Activated CD4-positive, alpha-beta T cell treated with anti-CD3 and anti-CD28 coated beads, Interleukin-2, amount 10 ng/mL, durations not matched to agents 24 days and 14 days (primary cell): ENCODE results near the gene PGLYRP4. TPM values are rescaled to one million over a fixed set of nuclear protein-coding genes. Genes with fewer than 3 reads are reported as not detected.

Experiments
- DNase-seq: peaks from one replicate; pipeline ENCODE4 v3.0.0; 2022
- H3K27ac Mint-ChIP-seq: one replicate; pipeline ENCODE4 v1.8.0; 2022; ENCODE audit warnings: mild to moderate bottlenecking, mixed read lengths
- H3K27me3 Mint-ChIP-seq: one replicate; pipeline ENCODE4 v1.8.0; 2022; ENCODE audit warnings: mixed read lengths
- H3K36me3 Mint-ChIP-seq: one replicate; pipeline ENCODE4 v1.8.0; 2022; ENCODE audit warnings: low read depth, mild to moderate bottlenecking, mixed read lengths
- H3K4me1 Mint-ChIP-seq: one replicate; pipeline ENCODE4 v1.8.0; 2021; ENCODE audit warnings: mixed read lengths
- H3K4me3 Mint-ChIP-seq: one replicate; pipeline ENCODE4 v1.8.0; 2022; ENCODE audit warnings: mild to moderate bottlenecking, moderate library complexity, mixed read lengths
- H3K9me3 Mint-ChIP-seq: one replicate; pipeline ENCODE4 v1.8.0; 2021; ENCODE audit warnings: mixed read lengths
- intact Hi-C: fragments of 100-400 bp; cut with micrococcal nuclease; formaldehyde crosslinking; loops from one replicate; pipeline ENCODE4 v1.15.1; 2023
- total RNA-seq: library from RNA; stranded (reverse); gene quantifications from 2 replicates; pipeline ENCODE4 v1.2.3, GENCODE V29; 2022

Gene PGLYRP4
- total RNA-seq, 1 donor from 2014 or later: not detected

DNA sequence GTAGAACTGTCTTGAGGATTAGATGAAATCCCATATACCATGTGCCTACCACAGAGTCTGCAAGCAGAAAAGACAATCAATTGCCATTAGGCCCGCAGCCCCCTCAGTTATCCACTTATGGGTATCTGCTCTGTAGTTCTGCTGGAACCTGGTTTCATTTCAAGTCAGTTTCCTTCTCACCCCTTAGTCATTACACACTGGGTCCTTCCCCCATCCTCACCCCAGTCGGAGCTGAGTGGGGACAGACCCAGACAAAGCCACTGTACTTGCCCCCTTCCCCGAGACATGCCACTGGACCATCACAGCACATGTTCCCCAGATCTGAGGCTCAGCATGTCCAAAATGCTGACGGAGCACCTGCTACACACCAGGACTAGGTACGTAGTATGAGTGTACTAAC is 57.1 kb downstream of the PGLYRP4 start:
- intact Hi-C loops: no loop called here
- peaks cover 8% of the 10 kb centered on the region for H3K4me1 Mint-ChIP-seq
- H3K4me3 Mint-ChIP-seq: no peak overlapping the region
- no peak for DNase-seq
- no peaks in the 10 kb centered on the region for H3K9me3 Mint-ChIP-seq
- H3K27ac Mint-ChIP-seq: no peak overlapping the region
- H3K36me3 Mint-ChIP-seq: no peaks in the 10 kb centered on the region
- H3K27me3 Mint-ChIP-seq: peaks cover 4% of the 10 kb centered on the region

DNA sequence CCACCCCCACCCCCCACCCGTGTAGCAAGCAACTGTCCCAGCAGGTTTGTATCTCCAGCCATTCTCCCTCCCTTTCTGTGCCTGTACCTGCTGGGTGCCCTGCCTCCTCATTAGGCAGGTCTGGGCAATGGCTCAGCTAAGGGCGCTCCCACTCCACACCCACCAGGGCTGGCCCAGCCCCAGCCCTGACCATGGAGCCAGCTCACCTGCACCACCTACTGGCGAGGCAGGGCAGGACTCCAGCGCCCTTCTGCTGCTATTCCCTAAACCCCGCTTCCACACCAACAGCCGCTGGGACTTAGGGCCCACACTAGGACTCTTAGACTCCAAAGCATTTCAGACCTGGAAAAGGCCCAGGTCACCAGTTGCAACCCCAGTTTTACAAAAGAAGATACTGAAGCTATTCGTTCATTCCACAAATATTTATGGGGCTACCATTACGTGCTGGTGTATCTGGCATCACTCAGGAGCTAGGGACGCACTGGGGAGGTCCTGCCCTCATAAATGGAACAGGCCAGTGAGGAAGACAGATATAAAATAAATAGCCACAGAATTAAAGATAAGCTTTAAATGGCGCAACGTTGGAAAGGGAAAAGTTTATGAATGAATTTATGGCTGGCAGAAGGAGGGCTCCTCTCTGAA is 59.9 kb downstream of the PGLYRP4 start:
- Mint-ChIP-seq H3K27me3 (peaks cover 2% of the 10 kb centered on the region), H3K4me1 (peaks cover 3% of the 10 kb centered on the region), H3K9me3 (no peaks in the 10 kb centered on the region), H3K27ac (no peak overlapping the region), H3K36me3 (no peaks in the 10 kb centered on the region), H3K4me3 (no peak overlapping the region)
- DNase-seq: peak; percentile 70
- intact Hi-C loops: no loop called here

Other genes starting within 250 kb of the PGLYRP4 start
- gene SPRR2F, start 235.3 kb downstream of the PGLYRP4 start, total RNA-seq: not detected in 2 replicates
- gene SPRR2G, start 198.0 kb downstream of the PGLYRP4 start, total RNA-seq: not detected in 2 replicates
- not detected in 2 replicates for gene LELP1, start 145.4 kb downstream of the PGLYRP4 start, total RNA-seq
- gene PRR9, start 131.3 kb downstream of the PGLYRP4 start, total RNA-seq: not detected in 2 replicates
- gene LORICRIN, start 89.2 kb downstream of the PGLYRP4 start, total RNA-seq: not detected in 2 replicates
- gene PGLYRP3, start 35.9 kb downstream of the PGLYRP4 start, total RNA-seq: not detected in 2 replicates
- not detected in 2 replicates for gene S100A9, start 9.0 kb upstream of the PGLYRP4 start, total RNA-seq
- gene S100A12, start 26.8 kb upstream of the PGLYRP4 start, total RNA-seq: not detected in 2 replicates
- not detected in 2 replicates for gene S100A8, start 42.2 kb upstream of the PGLYRP4 start, total RNA-seq
- not detected in 2 replicates for gene S100A7A, start 67.7 kb upstream of the PGLYRP4 start, total RNA-seq
- gene S100A7, start 111.8 kb upstream of the PGLYRP4 start, total RNA-seq: not detected in 2 replicates
- 166 and 174 TPM in 2 replicates for gene S100A6, start 187.2 kb upstream of the PGLYRP4 start, total RNA-seq
- 2.3 and 2.6 TPM in 2 replicates for gene S100A5, start 192.1 kb upstream of the PGLYRP4 start, total RNA-seq
- gene S100A4, start 197.0 kb upstream of the PGLYRP4 start, total RNA-seq: 132 and 134 TPM in 2 replicates
- gene S100A3, start 200.4 kb upstream of the PGLYRP4 start, total RNA-seq: not detected in 2 replicates
- gene S100A2, start 217.0 kb upstream of the PGLYRP4 start, total RNA-seq: 0.40 and 1.2 TPM in 2 replicates